GM12873 (cell line): ENCODE data around the gene TIGIT.

ENCODE experiments used
- CTCF ChIP-seq: IDR thresholded peaks from 2 replicates; pipeline ENCODE4 v1.5.1; 2012; ENCODE audit warnings: low read depth, mild to moderate bottlenecking, moderate library complexity, low read length, control low read depth; ENCODE audit not compliant: insufficient read depth; ENCODE audit errors: missing control alignments

The TIGIT gene

DNA sequence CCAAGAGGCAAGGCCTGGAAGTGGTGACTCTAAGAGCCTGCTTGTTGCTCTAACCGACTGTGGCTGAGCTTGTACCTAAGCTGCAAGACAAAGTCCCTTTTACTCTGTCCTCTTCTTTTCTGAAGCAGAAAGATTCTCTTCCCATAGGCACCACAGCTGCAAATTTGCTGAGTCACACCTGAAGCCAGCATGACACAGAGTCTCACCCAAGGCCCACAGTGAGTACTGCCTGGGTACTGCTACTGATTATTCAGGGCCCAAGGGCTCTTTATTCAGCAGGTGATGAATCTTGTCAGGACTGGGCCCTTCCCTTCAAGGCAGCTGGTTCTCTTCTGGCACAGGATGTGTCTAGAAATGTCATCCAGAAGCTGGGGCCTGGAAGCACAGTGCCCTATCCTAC is 18.9 kb upstream of the TIGIT start:
- no peak for TF ChIP-seq CTCF

- TF ChIP-seq CTCF: no peak
Measured at GRCh38 chr3:114284644-114285043, 9.2 kb upstream of the TIGIT start.

GRCh38 chr3:114285648-114286230 is 8.1 kb upstream of the TIGIT start:
- no peak for TF ChIP-seq CTCF

DNA sequence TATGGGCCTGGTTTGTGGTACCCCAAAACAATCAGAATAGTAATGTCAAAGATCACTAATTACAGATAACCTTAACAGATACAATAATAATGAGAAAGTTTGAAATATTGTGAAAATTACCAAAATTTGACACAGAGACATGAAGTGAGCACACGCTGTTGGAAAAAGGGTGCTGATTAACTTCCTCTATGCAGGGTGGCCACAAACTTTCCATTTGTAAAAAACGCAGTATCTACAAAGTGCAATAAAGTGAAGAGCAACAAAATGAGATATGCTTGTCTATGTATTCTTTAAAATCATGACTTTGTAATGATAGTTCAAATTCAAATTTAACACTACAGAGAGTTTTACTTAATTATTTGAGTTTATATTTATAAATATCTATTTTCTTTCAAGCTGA is 7.6 kb upstream of the TIGIT start:
- no peak for TF ChIP-seq CTCF

DNA sequence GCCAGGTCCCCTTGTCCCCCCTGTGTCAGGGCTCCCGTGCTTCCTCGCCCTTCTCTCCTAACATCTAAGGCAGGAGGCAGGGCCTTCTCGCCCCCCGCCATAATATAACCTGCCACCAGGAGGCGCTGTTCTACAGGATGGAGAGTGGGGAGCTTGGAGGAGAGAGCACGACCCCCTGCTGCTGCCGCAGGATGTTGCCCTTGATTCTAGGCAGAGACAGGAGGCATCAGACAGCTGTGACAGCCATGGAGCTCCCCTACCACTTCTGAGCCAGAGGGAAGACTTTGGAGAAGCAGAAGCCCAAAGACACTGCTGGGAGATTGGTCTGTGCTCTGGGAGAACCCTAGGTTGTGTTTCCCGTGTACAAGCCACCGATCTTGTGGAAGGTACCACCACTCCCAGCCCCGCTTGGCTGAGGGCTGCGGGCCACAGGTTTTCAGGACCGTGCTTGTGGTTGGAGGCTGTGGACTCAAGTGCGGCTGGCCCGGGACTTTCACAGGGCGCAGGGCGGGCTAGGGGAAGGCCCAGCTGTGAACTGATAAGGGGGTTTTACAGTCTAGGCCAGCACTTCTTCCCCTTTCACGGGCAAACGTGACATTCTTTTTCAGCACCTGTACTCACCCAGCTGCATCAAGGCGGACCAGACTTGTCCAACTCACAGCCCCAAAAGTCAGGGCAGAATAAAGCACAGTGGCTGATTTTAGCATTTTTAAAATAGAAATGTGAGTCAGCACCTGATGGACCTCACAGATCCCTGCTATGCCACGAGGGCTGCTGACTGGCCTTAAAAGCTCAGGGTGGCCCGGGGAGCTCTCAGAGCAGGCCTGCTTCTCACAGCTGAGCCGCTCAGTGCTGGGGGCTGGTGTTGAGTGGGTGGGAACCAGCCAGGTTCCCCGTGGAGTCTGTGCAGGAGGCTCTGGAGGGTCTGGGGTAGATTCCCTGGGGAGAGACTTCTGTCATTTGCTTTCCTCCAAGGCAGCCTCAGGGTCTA is 2.6 kb upstream of the TIGIT start:
- TF ChIP-seq CTCF: peak; percentile 92

DNA sequence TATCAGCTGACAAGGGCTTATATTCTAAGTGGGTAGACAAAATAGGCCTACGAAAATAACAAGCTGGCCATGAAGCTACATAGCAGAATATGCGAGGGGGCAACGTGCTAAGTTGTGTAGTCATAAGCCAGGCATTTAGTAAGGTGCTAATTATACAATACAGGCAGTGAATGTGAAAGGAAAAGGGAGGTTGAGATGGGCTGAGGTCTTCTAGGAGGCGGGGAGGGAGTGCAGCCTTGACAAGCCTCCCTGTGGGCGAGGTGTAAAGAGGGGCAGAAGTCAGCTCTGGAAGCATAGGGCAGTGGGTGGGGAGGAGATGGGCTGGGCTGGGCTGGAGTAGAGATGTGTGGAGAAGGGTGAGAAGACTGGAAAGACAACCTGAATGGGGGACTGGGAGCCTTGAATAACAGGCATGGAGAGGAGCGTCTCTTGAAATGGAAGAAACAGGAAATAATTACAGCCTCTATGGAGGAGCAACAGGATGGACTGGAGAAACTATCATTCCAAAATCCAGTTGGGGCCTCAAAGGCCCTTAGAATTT is 1.2 kb downstream of the TIGIT start:
- TF ChIP-seq CTCF: no peak

GRCh38 chr3:114295946-114296345 is 2.1 kb downstream of the TIGIT start:
- no peak for TF ChIP-seq CTCF
